Gastroesophageal sphincter (tissue), 3 donors: ENCODE results near the gene KLHL42.

Source experiments
- CTCF ChIP-seq, 4 experiments: fragments of 200-600 bp in 2 of 4; fragments of 450-650 bp in 2 of 4; sonication (generic) in 1 of 4; IDR thresholded peaks; one replicate each; pipeline ENCODE4 v1.5.1; 2017 to 2019; ENCODE audit warnings: antibody characterized with exemption in 4 of 4, mild to moderate bottlenecking in 2 of 4, moderate library complexity in 2 of 4
- EP300 ChIP-seq: sonication (generic); formaldehyde crosslinking; IDR thresholded peaks from one replicate; pipeline ENCODE4 v1.6.1; 2017; ENCODE audit warnings: antibody characterized with exemption, mild to moderate bottlenecking
- POLR2AphosphoS5 ChIP-seq: sonication (generic); formaldehyde crosslinking; IDR thresholded peaks from one replicate; pipeline ENCODE4 v1.6.1; 2017; ENCODE audit warnings: antibody characterized with exemption

- TF ChIP-seq CTCF (IDR thresholded peaks at IDR 0.05): no peak
- TF ChIP-seq EP300: no peak
- TF ChIP-seq POLR2AphosphoS5: no peak
Observed at GRCh38 chr12:27807063-27807703, 27.1 kb downstream of the KLHL42 start.
